ENCODE data around the gene KLHL29. TPM values are rescaled to one million over a fixed set of nuclear protein-coding genes. Genes with fewer than 3 reads are reported as not detected.

Gene KLHL29
- total RNA-seq, 1 experiment from 2014 or later = 2.4 TPM

GRCh38 chr2:23675506-23675905 lies 290.5 kb downstream of the KLHL29 start:
- Histone ChIP-seq H3K27me3 (ENCODE audit: insufficient read depth, low read length) (no peaks in the 10 kb centered on the region), H2BK120ac (ENCODE audit: low read depth, low read length, poor library complexity, severe bottlenecking) (no peak overlapping the region), H4K20me1 (ENCODE audit: control insufficient read depth, insufficient read depth, insufficient read length) (no peaks in the 10 kb centered on the region), H2BK15ac (ENCODE audit: low read depth, low read length) (no peak overlapping the region), H3K18ac (ENCODE audit: insufficient read length, low read depth, low read length) (no peak overlapping the region), H3T11ph (ENCODE audit: low read length) (no peak overlapping the region), H2BK20ac (ENCODE audit: low read depth, low read length, poor library complexity, severe bottlenecking) (no peak overlapping the region), H3K9ac (ENCODE audit: extremely low read depth, insufficient read length, low read length) (no peak overlapping the region), H3K79me1 (ENCODE audit: insufficient read depth, low read depth, low read length, poor library complexity, severe bottlenecking) (no peaks in the 10 kb centered on the region), H3K9me3 (ENCODE audit: control insufficient read depth, low read depth, low read length) (no peaks in the 10 kb centered on the region), H4K8ac (replicated peaks; ENCODE audit: insufficient read length, low read depth, low read length) (no peak overlapping the region), H4K91ac (ENCODE audit: insufficient read length, low read depth, low read length) (no peak overlapping the region), H2BK5ac (ENCODE audit: insufficient read length, low read length) (no peak overlapping the region), H3K23ac (ENCODE audit: insufficient read length, low read depth, low read length) (no peak overlapping the region), H3K14ac (ENCODE audit: insufficient read depth, low read length) (no peak overlapping the region), H2AFZ (ENCODE audit: low read length) (no peak overlapping the region), H3K23me2 (ENCODE audit: insufficient read length, low read depth, low read length, poor library complexity, severe bottlenecking) (no peaks in the 10 kb centered on the region), H3K79me2 (ENCODE audit: insufficient read depth, low read length) (no peaks in the 10 kb centered on the region), H3K4ac (ENCODE audit: low read depth, low read length) (no peak overlapping the region), H2AK5ac (ENCODE audit: insufficient read length, low read length) (no peak overlapping the region), H3K56ac (ENCODE audit: insufficient read length, low read depth, low read length) (no peak overlapping the region), H4K5ac (ENCODE audit: insufficient read length, low read depth, low read length) (no peak overlapping the region), H2BK12ac (ENCODE audit: insufficient read length, low read depth, low read length) (no peak overlapping the region), H3K4me2 (ENCODE audit: insufficient read depth, insufficient read length, low read length) (no peak overlapping the region), H3K4me1 (ENCODE audit: insufficient read depth, low read length) (no peaks in the 10 kb centered on the region), H3K27ac (ENCODE audit: insufficient read length, low read depth, low read length) (no peak overlapping the region)
- Mint-ChIP-seq H3K9me3 (peaks cover 0 to 3% of the 10 kb centered on the region in 2 experiments; a peak in 3 of 5 replicates), H3K27me3 (ENCODE audit: low read depth) (peaks cover 4% of the 10 kb centered on the region; the same call in 1 of the 2 replicates), H3K4me3 (no peak overlapping the region), H3K36me3 (ENCODE audit: insufficient read depth in 1 of 3, low read depth in 3 of 3) (peaks cover 0 to 4% (median 2%) of the 10 kb centered on the region in 3 experiments; a peak in 4 of 7 replicates), H3K27ac (no peak overlapping the region), H3K4me1 (peaks cover 6 to 7% of the 10 kb centered on the region in 2 experiments)
- no CpG with 5 or more reads among the region's 7 CpGs for WGBS (ENCODE audit: extremely low coverage, insufficient read length, low lambda C conversion rate)
- no peak for DNase-seq
- TF ChIP-seq CTCF (conservative IDR thresholded peaks at IDR 0.05) = no peak
